BLaER1 treated with 17β-estradiol and CSF1 and Interleukin-3, amounts not matched to agents 10 nM and 100 nM (cell line): Measurements from ENCODE around the gene GNG4.
A peak's percentile ranks its signal among the peaks of the same experiment; 100 is the strongest.
"Not testable (repeated sequence)": the region's sequence is repeated elsewhere in the genome, so short reads cannot be mapped to it uniquely, and the experiment has no call there.

Source experiments
- H3K27ac ChIP-seq, 11 experiments: shearing (Covaris generic); formaldehyde crosslinking; 2 replicates each; pipeline ENCODE4 v1.8.1; 2022
- H3K27me3 ChIP-seq, 11 experiments: shearing (Covaris generic); formaldehyde crosslinking; 2 replicates each; pipeline ENCODE4 v1.8.1; 2022
- H3K36me3 ChIP-seq, 11 experiments: shearing (Covaris generic); formaldehyde crosslinking; 2 replicates each; pipeline ENCODE4 v1.8.1; 2022
- H3K4me1 ChIP-seq, 10 experiments: shearing (Covaris generic); formaldehyde crosslinking; 2 replicates each; pipeline ENCODE4 v1.8.1; 2022
- H3K4me2 ChIP-seq, 11 experiments: shearing (Covaris generic); formaldehyde crosslinking; 2 replicates each; pipeline ENCODE4 v1.8.1; 2022
- H3K4me3 ChIP-seq, 10 experiments: shearing (Covaris generic); formaldehyde crosslinking; 2 replicates each; pipeline ENCODE4 v1.8.1; 2022
- H3K9ac ChIP-seq, 11 experiments: shearing (Covaris generic); formaldehyde crosslinking; 2 replicates each; pipeline ENCODE4 v1.8.1; 2022
- H3K9me3 ChIP-seq, 11 experiments: shearing (Covaris generic); formaldehyde crosslinking; replicated peaks in 1 of 11; 2 replicates each; pipeline ENCODE4 v1.8.1; 2022
- H4K20me1 ChIP-seq, 11 experiments: shearing (Covaris generic); formaldehyde crosslinking; 2 replicates each; pipeline ENCODE4 v1.8.1; 2022
- Cebpa-rat ChIP-seq, 11 experiments: shearing (Covaris generic); IDR thresholded peaks; 2 replicates each; pipeline ENCODE4 v1.8.1; 2022

GNG4 gene

DNA sequence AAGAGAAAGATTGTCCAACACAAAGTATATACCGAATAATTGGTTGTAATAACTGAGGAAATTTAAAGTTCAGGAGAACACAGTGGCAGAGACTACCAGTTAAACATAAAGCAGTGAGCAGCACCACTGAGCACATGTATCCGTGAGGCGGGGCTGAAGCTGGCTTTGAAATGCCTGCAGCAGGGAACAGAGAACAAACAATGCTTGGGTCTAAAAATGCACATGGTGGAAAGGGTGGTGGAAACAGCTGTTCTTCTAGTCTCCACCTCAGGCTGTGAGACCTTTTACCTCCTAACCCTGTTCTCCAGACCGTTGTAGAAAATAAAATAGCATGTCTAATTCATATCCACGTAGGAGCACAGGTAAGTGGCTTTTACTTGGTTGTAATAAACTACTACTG lies 7.7 kb upstream of the GNG4 start:
- H3K4me1 ChIP-seq: no peaks in the 10 kb centered on the region
- H3K36me3 ChIP-seq: peaks cover 0 to 31% (median 22%) of the 10 kb centered on the region in 11 experiments; a peak in 18 of 22 replicates
- no peak overlapping the region for H3K9ac ChIP-seq
- H3K9me3 ChIP-seq: peaks cover 0 to 14% (median 7%) of the 10 kb centered on the region in 11 experiments; a peak in 12 of 22 replicates
- peaks cover 8 to 25% (median 17%) of the 10 kb centered on the region in 11 experiments for H3K27me3 ChIP-seq
- H3K4me2 ChIP-seq: no peak overlapping the region
- H3K4me3 ChIP-seq: no peak overlapping the region
- no peak overlapping the region for H3K27ac ChIP-seq
- TF ChIP-seq Cebpa-rat (IDR thresholded peaks at IDR 0.05): no peak
- 0 out of 22 replicates have a peak, but pooled peaks cover 0 to 3% (median 0%) of the 10 kb centered on the region in 11 experiments for H4K20me1 ChIP-seq

DNA sequence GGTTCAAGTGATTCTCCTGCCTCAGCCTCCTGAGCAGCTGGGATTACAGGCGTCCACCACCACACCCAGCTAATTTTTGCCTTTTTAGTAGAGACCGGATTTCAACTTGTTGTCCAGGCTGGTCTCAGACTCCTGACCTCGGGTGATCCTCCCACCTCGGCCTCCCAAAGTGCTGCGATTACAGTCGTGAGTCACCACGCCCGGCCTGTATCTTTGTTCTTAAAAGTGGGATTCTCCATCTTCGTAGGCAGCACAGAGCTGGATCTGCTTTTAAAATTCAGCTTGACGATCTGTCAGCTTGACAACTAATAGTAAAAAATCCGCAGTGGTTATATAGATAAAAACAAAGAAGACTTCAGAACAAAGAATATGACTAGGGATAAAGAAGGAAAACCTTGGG lies 2.8 kb upstream of the GNG4 start:
- Histone ChIP-seq H3K9me3 (peaks cover 13 to 33% (median 25%) of the 10 kb centered on the region in 11 experiments; a peak in 21 of 22 replicates), H3K4me3 (no peak overlapping the region), H3K4me2 (no peak overlapping the region), H3K36me3 (no peaks in the 10 kb centered on the region), H3K27ac (no peak overlapping the region), H3K4me1 (peaks cover 9 to 23% (median 16%) of the 10 kb centered on the region in 10 experiments; a peak in 19 of 20 replicates), H3K9ac (no peak overlapping the region), H3K27me3 (peaks cover 55 to 73% (median 65%) of the 10 kb centered on the region in 11 experiments), H4K20me1 (peaks cover 0 to 31% (median 10%) of the 10 kb centered on the region in 11 experiments; a peak in 10 of 22 replicates)
- TF ChIP-seq Cebpa-rat (IDR thresholded peaks at IDR 0.05): no peak

GRCh38 chr1:235651170-235651806 lies 1.7 kb upstream of the GNG4 start:
- Histone ChIP-seq H3K4me2 (peak overlapping the region in 4 of 11 experiments; percentile 69 to 87 (median 83); a peak in 4 of 22 replicates), H3K4me3 (peak overlapping the region in 7 of 10 experiments; percentile 41 to 58 (median 47); a peak in 8 of 20 replicates), H3K4me1 (peaks cover 9 to 23% (median 16%) of the 10 kb centered on the region in 10 experiments; a peak in 19 of 20 replicates), H3K27me3 (peaks cover 66 to 83% (median 76%) of the 10 kb centered on the region in 11 experiments), H3K36me3 (no peaks in the 10 kb centered on the region), H3K9me3 (peaks cover 13 to 33% (median 25%) of the 10 kb centered on the region in 11 experiments; a peak in 21 of 22 replicates), H3K27ac (no peak overlapping the region), H3K9ac (no peak overlapping the region), H4K20me1 (peaks cover 0 to 31% (median 10%) of the 10 kb centered on the region in 11 experiments; a peak in 11 of 22 replicates)
- no peak for TF ChIP-seq Cebpa-rat (IDR thresholded peaks at IDR 0.05)

GRCh38 chr1:235650341-235651169 lies 971 bp upstream of the GNG4 start:
- peaks cover 0 to 31% (median 10%) of the 10 kb centered on the region in 11 experiments; a peak in 11 of 22 replicates for H4K20me1 ChIP-seq
- no peak overlapping the region for H3K9ac ChIP-seq
- H3K27me3 ChIP-seq: peaks cover 71 to 90% (median 82%) of the 10 kb centered on the region in 11 experiments
- TF ChIP-seq Cebpa-rat (IDR thresholded peaks at IDR 0.05): no peak
- H3K4me2 ChIP-seq: peak overlapping the region; percentile 45 to 87 (median 69); a peak in 21 of 22 replicates
- H3K4me1 ChIP-seq: peaks cover 9 to 23% (median 16%) of the 10 kb centered on the region in 10 experiments; a peak in 19 of 20 replicates
- peak overlapping the region; percentile 41 to 58 (median 46); a peak in 17 of 20 replicates for H3K4me3 ChIP-seq
- no peaks in the 10 kb centered on the region for H3K36me3 ChIP-seq
- H3K9me3 ChIP-seq: peaks cover 13 to 33% (median 25%) of the 10 kb centered on the region in 11 experiments; a peak in 21 of 22 replicates
- H3K27ac ChIP-seq: no peak overlapping the region

GRCh38 chr1:235648954-235649367 lies 623 bp downstream of the GNG4 start:
- Histone ChIP-seq H3K4me1 (peaks cover 9 to 23% (median 16%) of the 10 kb centered on the region in 10 experiments; a peak in 19 of 20 replicates), H4K20me1 (peaks cover 0 to 43% (median 10%) of the 10 kb centered on the region in 11 experiments; a peak in 11 of 22 replicates), H3K36me3 (no peaks in the 10 kb centered on the region), H3K4me2 (peak overlapping the region; percentile 93 to 99 (median 98)), H3K4me3 (peak overlapping the region; percentile 51 to 72 (median 62)), H3K27ac (no peak overlapping the region), H3K27me3 (peaks cover 71 to 91% (median 77%) of the 10 kb centered on the region in 11 experiments), H3K9ac (peak overlapping the region in 6 of 11 experiments; percentile 13 to 62 (median 24); a peak in 4 of 22 replicates), H3K9me3 (peaks cover 13 to 26% (median 21%) of the 10 kb centered on the region in 11 experiments; a peak in 21 of 22 replicates)
- no peak for TF ChIP-seq Cebpa-rat (IDR thresholded peaks at IDR 0.05)

DNA sequence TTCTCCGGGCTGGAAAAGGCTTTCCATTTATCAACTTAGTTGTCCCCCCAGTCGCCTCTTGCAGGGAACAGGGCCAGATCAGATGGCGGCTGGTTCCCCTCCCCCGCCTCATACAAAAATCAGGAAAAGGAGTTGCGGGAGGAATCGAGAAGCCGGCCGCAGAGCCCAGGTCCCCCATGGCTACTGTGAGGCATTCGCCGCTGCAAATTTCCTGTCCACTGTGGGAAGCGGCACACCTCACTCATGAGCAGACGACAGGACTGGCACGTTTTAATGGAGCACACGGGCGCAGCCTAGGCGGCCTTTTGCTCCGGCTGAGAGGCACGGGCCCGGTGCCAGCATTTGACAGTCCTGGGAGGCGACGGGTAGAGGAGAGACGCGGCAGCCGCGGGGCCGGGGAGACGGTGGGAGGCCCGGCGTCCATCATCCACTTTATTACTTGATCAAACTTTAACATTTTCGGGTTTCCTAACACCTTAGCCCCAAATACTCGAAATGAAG lies 1.1 kb downstream of the GNG4 start:
- no peak for TF ChIP-seq Cebpa-rat (IDR thresholded peaks at IDR 0.05)
- H3K27ac ChIP-seq: no peak overlapping the region
- H4K20me1 ChIP-seq: peaks cover 0 to 48% (median 10%) of the 10 kb centered on the region in 11 experiments; a peak in 12 of 22 replicates
- no peaks in the 10 kb centered on the region for H3K36me3 ChIP-seq
- no peak overlapping the region for H3K9ac ChIP-seq
- peak overlapping the region; percentile 93 to 99 (median 98) for H3K4me2 ChIP-seq
- peaks cover 11 to 22% (median 17%) of the 10 kb centered on the region in 11 experiments; a peak in 19 of 22 replicates for H3K9me3 ChIP-seq
- H3K4me3 ChIP-seq: peak overlapping the region in 7 of 10 experiments; percentile 25 to 72 (median 63); a peak in 12 of 20 replicates
- H3K4me1 ChIP-seq: peaks cover 9 to 23% (median 16%) of the 10 kb centered on the region in 10 experiments; a peak in 19 of 20 replicates
- H3K27me3 ChIP-seq: peaks cover 70 to 86% (median 76%) of the 10 kb centered on the region in 11 experiments

DNA sequence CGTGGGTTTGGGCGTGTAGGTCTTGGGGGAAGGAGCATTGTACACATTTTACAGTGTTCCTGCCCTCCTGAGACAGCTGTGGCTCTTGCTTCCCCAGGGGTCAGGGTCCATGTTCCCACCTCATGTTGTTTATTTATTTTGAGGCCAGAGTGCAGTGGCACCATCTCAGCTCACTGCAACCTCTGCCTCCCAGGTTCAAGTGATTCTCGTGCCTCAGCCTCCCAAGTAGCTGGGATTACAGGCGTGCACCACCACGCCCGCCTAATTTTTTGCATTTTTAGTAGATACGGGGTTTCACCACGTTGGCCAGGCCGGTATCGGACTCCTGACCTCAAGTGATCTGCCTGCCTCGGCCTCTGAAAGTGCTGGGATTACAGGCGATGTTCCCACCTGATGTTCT lies 2.0 kb downstream of the GNG4 start:
- Histone ChIP-seq H3K9me3 (peaks cover 11 to 22% (median 17%) of the 10 kb centered on the region in 11 experiments; a peak in 19 of 22 replicates), H4K20me1 (peaks cover 0 to 55% (median 12%) of the 10 kb centered on the region in 11 experiments; a peak in 12 of 22 replicates), H3K4me1 (peaks cover 13 to 31% (median 23%) of the 10 kb centered on the region in 10 experiments), H3K27me3 (peaks cover 65 to 76% (median 67%) of the 10 kb centered on the region in 11 experiments)
- not testable (repeated sequence) for H3K9ac ChIP-seq, H3K4me3 ChIP-seq, H3K27ac ChIP-seq, H3K36me3 ChIP-seq, H3K4me2 ChIP-seq

DNA sequence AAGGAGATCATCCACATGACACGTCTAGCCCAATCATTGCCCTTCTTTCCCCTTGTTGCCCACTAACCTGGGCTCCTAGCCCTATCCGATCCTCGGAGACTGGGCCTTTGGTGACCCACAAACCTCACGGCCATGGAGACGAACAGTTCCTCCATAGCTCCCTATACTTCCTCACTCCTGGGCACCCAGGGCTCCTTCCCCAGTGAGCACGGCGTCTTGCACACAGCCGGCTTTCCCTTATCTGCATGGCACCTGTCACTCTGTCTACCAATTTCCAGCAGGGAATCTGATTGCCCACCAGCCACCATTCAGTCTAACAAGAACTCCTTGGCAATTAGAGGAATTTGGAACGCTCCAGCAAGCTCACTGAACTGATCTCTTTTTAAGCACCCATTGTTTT lies 3.1 kb downstream of the GNG4 start:
- TF ChIP-seq Cebpa-rat (IDR thresholded peaks at IDR 0.05): no peak

More for the DNA sequence above, 3.1 kb downstream of the GNG4 start:
- Histone ChIP-seq H3K27me3 (peaks cover 54 to 66% (median 59%) of the 10 kb centered on the region in 11 experiments), H3K36me3 (no peaks in the 10 kb centered on the region), H3K4me1 (peaks cover 24 to 42% (median 34%) of the 10 kb centered on the region in 10 experiments), H3K9me3 (peaks cover 5 to 12% (median 11%) of the 10 kb centered on the region in 11 experiments; a peak in 19 of 22 replicates), H3K27ac (no peak overlapping the region), H3K4me3 (no peak overlapping the region), H3K9ac (no peak overlapping the region), H4K20me1 (peaks cover 0 to 55% (median 12%) of the 10 kb centered on the region in 11 experiments; a peak in 12 of 22 replicates), H3K4me2 (no peak overlapping the region)
